ENCODE results near the gene TKTL1. TPM values are rescaled to one million over a fixed set of nuclear protein-coding genes. Genes with fewer than 3 reads are reported as not detected.
"Not testable (repeated sequence)": the region's sequence is repeated elsewhere in the genome, so short reads cannot be mapped to it uniquely, and the experiment has no call there.

TKTL1 gene
- total and polyA plus RNA-seq, 8 donors = not detected

DNA sequence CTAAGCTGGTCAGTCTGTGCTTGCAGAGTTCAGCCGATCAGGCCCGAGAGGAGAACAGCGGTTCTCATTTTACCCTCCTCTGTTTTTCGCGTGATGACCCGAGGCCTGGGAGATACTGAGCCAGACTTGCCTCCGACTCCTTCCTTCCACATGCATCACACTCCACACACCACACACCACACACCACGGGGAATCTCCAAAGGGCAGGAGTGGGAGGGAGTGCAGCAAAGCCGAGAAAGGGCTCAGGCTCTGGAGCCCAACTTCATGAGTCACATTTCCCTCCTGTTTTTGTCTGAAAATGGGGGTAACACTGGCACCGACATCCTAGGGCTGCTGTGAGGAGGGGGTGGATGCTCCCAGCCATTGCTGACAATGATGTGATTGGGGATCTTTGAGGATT, 38.9 kb downstream of the TKTL1 start:
- Histone ChIP-seq H3K27me3 (peaks cover 0 to 11% (median 0%) of the 10 kb centered on the region in 4 donors), H3K4me1 (no peaks in the 10 kb centered on the region), H3K36me3 (no peaks in the 10 kb centered on the region), H3K9me3 (no peaks in the 10 kb centered on the region), H3K4me3 (no peak overlapping the region), H3K27ac (no peak overlapping the region)
- DNase-seq (no peak), ATAC-seq (no peak), FAIRE-seq (no peak)
- intact Hi-C loops (cut with DNase I) = no loop called here
- TF ChIP-seq, protein P1, sequence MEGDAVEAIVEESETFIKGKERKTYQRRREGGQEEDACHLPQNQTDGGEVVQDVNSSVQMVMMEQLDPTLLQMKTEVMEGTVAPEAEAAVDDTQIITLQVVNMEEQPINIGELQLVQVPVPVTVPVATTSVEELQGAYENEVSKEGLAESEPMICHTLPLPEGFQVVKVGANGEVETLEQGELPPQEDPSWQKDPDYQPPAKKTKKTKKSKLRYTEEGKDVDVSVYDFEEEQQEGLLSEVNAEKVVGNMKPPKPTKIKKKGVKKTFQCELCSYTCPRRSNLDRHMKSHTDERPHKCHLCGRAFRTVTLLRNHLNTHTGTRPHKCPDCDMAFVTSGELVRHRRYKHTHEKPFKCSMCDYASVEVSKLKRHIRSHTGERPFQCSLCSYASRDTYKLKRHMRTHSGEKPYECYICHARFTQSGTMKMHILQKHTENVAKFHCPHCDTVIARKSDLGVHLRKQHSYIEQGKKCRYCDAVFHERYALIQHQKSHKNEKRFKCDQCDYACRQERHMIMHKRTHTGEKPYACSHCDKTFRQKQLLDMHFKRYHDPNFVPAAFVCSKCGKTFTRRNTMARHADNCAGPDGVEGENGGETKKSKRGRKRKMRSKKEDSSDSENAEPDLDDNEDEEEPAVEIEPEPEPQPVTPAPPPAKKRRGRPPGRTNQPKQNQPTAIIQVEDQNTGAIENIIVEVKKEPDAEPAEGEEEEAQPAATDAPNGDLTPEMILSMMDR (IDR thresholded peaks at IDR 0.05) = no peak
- WGBS, 2 donors = 69 to 73% methylated on average over 10 of the region's 10 CpGs

DNA sequence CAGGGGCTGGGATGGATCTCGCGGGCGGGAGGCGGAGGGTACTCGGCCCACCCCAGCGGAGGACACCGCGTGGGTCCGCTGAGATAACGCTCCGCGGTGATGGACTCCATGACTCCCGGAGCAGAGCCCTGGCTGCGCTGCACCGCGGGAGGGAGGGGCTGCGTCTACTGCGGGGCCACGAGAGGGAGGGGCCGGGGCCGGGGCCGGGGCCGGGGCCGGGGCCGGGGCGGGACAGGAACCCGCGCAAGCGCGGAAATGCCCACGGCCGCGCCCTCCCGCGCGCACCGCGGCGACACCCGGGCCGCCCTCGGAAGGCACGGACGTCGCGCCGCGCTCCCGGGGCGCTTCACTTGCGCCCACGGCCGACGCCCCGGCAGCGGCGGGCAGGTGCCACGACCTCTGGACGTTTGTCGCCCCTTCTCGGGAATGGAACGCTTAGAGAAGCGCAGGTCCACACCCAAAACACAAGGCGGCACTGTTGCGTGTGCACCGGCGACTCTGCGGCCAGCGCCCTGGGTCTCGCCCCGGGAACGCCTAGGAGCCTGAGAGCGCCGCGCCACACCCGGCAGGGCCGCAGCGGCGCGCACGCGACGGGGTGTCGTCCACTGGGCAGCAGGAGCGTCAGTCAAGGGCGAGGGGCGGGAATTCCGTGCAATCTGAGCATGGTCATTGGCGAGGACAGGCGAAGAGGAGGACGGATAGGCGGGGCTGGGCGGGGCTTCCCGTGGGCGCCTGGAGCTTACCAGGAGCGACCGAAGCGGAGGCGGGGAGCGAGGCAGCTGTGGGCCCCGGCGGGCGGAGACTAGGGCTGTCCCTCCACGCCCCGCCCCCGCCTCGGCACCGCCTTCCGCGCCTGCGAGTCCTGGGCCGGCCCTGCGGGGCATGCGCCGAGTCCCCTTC, 46.1 kb downstream of the TKTL1 start:
- 0 to 40% methylated on average over 3 to 21 of the region's 115 CpGs for WGBS, 2 donors
- peak in 1 of 6 donors; percentile 55 for DNase-seq
- ATAC-seq = peak; percentile 87 to 92 (median 88)
- H3K36me3 ChIP-seq; H3K27me3 ChIP-seq; H3K9me3 ChIP-seq; intact Hi-C loops (cut with DNase I); H3K4me1 ChIP-seq: not testable (repeated sequence)
- H3K27ac ChIP-seq = peak overlapping the region in 1 of 4 donors; percentile 63
- peak overlapping the region in 1 of 4 donors; percentile 30 for H3K4me3 ChIP-seq
- FAIRE-seq = peak; percentile 91

DNA sequence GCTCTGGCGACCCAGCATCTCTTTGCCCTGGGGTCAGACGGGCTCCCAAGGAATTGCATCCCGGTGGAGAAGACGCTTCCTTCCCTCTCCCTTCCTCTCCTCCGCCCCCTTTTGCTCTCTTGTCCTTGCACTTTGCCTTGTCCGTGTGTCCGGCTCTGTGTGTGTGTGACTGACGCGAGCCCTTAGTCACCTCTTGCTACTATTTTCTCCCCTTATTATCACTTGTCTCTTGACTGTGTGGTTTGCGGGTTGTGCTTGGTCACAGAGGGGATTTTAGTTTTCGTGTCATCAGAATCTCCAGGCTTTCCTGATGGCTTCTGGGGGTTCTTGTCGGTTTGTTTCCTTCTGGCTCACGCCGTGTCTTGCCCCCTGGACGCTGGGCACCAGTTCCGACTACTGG, 47.5 kb downstream of the TKTL1 start:
- H3K27ac ChIP-seq; intact Hi-C loops (cut with DNase I); H3K9me3 ChIP-seq; DNase-seq; H3K4me1 ChIP-seq; H3K27me3 ChIP-seq; H3K4me3 ChIP-seq; H3K36me3 ChIP-seq: not testable (repeated sequence)
- ATAC-seq = peak in 2 of 4 donors; percentile 1 to 2
- FAIRE-seq = peak; percentile 54
- no CpG with 5 or more reads among the region's 16 CpGs for WGBS, 2 donors

DNA sequence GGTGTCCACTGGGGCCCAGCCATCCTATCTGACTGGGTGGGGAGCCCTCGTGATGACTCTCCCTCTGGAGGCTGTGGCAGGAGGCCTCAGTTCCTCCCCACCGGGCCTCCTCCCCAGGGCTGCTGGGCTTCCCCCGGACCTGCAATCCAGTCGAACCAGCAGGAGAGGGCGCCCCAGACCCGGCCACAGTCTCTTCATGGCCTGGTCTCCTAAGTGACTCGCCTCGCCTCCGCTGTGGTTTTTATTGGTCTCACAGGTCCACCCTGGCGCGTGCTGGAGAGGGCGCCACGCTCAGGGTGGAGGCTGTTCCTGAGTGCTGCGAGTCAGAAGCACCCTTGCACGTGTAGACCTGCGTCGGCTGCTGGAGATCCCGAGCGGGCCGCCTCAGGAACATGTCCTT, 48.0 kb downstream of the TKTL1 start:
- ATAC-seq (peak; percentile 27 to 50 (median 38)), FAIRE-seq (peak; percentile 86)
- intact Hi-C loops (cut with DNase I); H3K27ac ChIP-seq; H3K4me1 ChIP-seq; H3K9me3 ChIP-seq; H3K4me3 ChIP-seq; H3K27me3 ChIP-seq; H3K36me3 ChIP-seq; DNase-seq: not testable (repeated sequence)
- no CpG with 5 or more reads among the region's 20 CpGs for WGBS, 2 donors

DNA sequence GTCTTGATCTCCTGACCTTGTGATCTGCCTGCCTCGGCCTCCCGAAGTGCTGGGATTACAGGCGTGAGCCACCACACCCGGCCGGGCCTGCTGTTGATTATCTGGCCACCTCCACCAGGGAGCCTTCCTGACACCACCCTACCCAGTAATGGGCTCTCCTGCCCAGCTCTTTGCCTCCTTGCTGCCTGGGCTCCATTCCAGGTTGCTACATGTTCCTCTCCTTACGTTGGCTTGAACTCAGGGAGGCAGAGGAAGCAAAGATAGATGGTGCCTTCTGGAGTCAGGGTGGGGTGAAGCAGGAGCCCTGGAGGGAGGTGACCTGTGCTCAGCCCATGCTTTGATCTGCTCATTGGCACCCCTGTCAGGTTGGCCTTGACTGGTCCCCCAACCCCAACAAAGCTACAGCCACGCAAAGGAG, 52.5 kb downstream of the TKTL1 start:
- peaks cover 0 to 6% (median 0%) of the 10 kb centered on the region in 3 donors for H3K36me3 ChIP-seq
- FAIRE-seq (no peak), DNase-seq (peak in 3 of 6 donors; percentile 18 to 48 (median 40)), ATAC-seq (no peak)
- no peaks in the 10 kb centered on the region for H3K9me3 ChIP-seq
- intact Hi-C loops (cut with DNase I) = no loop called here
- TF ChIP-seq, protein P1 (IDR thresholded peaks at IDR 0.05) = no peak
- H3K27ac ChIP-seq = no peak overlapping the region
- WGBS, 2 donors = 70 to 76% methylated on average over 7 of the region's 7 CpGs
- no peaks in the 10 kb centered on the region for H3K4me1 ChIP-seq
- H3K4me3 ChIP-seq = no peak overlapping the region
- no peaks in the 10 kb centered on the region for H3K27me3 ChIP-seq

DNA sequence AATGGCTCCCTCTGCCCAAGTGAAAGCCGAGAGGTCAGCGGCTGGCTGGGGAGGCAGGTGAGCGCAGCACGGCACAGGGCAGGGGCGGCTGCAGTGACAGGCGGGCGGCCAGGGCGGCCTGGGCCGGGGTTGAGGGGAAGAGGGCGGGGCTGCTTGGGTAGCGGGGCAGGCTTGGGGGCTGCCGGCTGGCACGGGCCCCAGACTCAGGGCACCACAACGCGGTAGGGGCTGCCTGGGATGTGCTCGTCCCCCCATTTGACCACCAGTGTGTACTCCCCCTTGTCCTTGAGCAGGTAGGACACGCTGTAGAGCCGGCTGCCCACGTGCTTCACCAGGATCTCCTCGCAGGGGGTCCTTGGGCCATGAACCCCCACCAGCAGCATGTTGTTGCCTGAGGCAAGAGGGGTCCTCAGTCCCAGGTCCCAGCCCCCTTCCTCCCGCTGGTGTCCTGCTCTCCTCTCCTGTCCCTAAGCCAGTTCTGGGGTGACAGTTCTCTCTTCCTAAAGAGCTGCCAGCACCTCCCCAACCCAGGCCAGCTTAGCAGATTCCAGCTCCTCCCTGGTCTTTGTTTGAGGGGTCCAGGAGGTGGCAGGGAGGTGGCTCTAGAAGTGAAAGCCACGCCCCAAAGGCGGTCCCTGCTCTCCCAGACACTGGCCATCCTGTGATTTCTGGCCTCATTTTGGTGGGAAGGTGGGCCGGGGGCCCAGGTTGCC, 53.2 kb downstream of the TKTL1 start:
- intact Hi-C loops (cut with DNase I) = no loop called here
- no peak overlapping the region for H3K27ac ChIP-seq
- TF ChIP-seq, protein P1 (IDR thresholded peaks at IDR 0.05) = no peak
- WGBS, 2 donors = 92 to 95% methylated on average over 23 to 24 of the region's 24 CpGs
- no peaks in the 10 kb centered on the region for H3K4me1 ChIP-seq
- DNase-seq (peak in 3 of 6 donors; percentile 23 to 76 (median 56)), ATAC-seq (no peak), FAIRE-seq (no peak)
- no peak overlapping the region for H3K4me3 ChIP-seq
- H3K27me3 ChIP-seq = no peaks in the 10 kb centered on the region
- no peaks in the 10 kb centered on the region for H3K9me3 ChIP-seq
- H3K36me3 ChIP-seq = peaks cover 0 to 13% (median 0%) of the 10 kb centered on the region in 3 donors
